Neural crest cell (in vitro differentiated cells): ENCODE results near the gene WSCD2. TPM values are rescaled to one million over a fixed set of nuclear protein-coding genes. Genes with fewer than 3 reads are reported as not detected.
A peak's percentile ranks its signal among the peaks of the same experiment; 100 is the strongest.

Experiments used
- DNase-seq: peaks from one replicate; pipeline ENCODE4 v3.0.0; 2021; ENCODE audit warnings: low read depth, mixed read lengths, low spot score
- H3K27ac Mint-ChIP-seq: one replicate; pipeline ENCODE4 v1.8.0; 2021; ENCODE audit warnings: mild to moderate bottlenecking, mixed read lengths; ENCODE audit not compliant: unreplicated experiment
- H3K27me3 Mint-ChIP-seq: 2 replicates; pipeline ENCODE4 v1.8.0; 2021; ENCODE audit warnings: low read depth, mild to moderate bottlenecking, mixed read lengths
- H3K36me3 Mint-ChIP-seq: 2 replicates; pipeline ENCODE4 v1.8.0; 2021; ENCODE audit warnings: low read depth, mild to moderate bottlenecking, mixed read lengths
- H3K4me1 Mint-ChIP-seq: 2 replicates; pipeline ENCODE4 v1.8.0; 2021; ENCODE audit warnings: mixed read lengths
- H3K4me3 Mint-ChIP-seq: one replicate; pipeline ENCODE4 v1.8.0; 2021; ENCODE audit warnings: mild to moderate bottlenecking, mixed read lengths
- H3K9me3 Mint-ChIP-seq: 2 replicates; pipeline ENCODE4 v1.8.0; 2021; ENCODE audit warnings: mixed read lengths
- CTCF ChIP-seq: fragments of 200-600 bp; sonication (generic); conservative IDR thresholded peaks from 2 replicates; pipeline ENCODE4 v1.5.0; 2021; ENCODE audit warnings: antibody characterized with exemption, mild to moderate bottlenecking
- total RNA-seq: library from RNA; stranded (reverse); gene quantifications from 2 replicates; pipeline ENCODE4 v1.2.1, GENCODE V29; 2021

Gene WSCD2
- total RNA-seq, 1 donor from 2014 or later: 1.4 TPM

DNA sequence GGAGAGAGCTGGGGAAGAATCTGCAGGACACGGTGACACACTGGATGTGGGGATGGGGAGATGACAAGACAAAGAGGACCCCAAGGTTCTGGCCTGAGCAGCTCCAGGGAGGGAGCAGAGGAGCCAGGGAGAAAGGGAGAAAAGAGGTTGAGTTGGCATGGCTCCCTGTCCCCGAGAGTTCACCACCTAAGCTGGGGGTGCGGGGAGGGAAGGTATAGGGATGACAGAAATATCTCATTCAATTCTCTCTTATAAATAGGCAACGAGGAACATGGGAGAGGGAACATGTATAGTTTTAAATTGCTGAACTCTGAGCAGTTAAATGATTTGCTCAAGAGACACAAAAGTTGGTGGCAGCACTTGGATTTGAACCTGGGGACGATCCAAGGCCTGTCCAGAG, 124.9 kb downstream of the WSCD2 start:
- Mint-ChIP-seq H3K4me1 (peaks cover 41% of the 10 kb centered on the region), H3K27me3 (peaks cover 6% of the 10 kb centered on the region), H3K36me3 (no peaks in the 10 kb centered on the region), H3K4me3 (no peak overlapping the region), H3K9me3 (no peaks in the 10 kb centered on the region), H3K27ac (peak overlapping the region; percentile 89)
- no peak for DNase-seq
- no peak for TF ChIP-seq CTCF

DNA sequence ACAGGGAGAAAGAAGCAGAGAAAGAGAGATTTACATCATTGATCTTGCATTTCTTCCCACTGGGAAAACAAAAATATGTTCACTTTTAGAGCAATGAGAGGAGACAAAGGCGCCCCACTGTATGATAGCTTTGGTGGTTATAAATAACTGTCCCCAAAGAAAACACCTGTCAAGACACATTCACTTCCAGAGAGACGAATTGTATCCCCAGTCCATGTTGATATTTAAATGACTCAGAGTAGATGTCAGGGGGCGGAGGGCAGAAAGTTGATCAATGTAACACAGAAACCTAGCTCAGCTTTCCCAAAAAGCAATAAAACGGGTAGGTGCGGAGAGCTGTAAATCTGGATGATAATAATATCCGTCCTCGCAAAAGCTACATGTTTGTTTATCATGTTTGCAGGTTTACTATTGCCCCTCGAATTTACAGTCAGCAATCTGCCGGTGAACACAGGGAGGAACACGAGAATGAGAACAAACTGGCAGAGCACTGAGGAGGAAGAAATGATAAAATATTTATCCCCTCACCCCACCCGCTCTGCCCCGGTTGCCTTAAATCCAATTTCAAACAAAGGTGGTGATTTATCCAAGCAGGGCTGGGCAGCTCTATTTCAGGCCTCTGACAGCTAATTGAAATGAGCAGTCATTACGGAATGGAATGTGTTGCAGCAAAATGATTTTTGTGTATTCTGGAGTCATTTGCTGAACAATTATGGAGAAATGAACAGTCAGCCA, 125.6 kb downstream of the WSCD2 start:
- TF ChIP-seq CTCF: no peak
- Mint-ChIP-seq H3K27me3 (peaks cover 6% of the 10 kb centered on the region), H3K27ac (no peak overlapping the region)

DNA sequence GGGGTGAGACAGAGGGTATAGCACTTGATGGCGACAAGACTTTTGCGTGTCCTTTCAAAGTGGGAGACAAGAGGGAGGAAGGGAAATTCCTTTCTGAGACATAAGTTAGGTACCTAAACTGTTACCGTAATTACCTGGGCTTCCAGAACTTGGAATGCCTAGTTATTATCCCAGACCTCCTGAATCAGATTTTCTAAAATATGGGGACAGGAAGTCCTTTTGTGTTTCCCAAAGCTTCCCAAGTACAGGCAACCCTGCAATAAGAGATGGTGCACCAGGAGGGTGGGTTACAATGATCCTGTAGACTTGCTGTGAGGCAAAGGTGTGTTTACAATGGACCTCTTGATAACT, 126.1 kb downstream of the WSCD2 start:
- no peaks in the 10 kb centered on the region for H3K36me3 Mint-ChIP-seq
- H3K4me1 Mint-ChIP-seq: peaks cover 41% of the 10 kb centered on the region
- no peak overlapping the region for H3K4me3 Mint-ChIP-seq
- H3K9me3 Mint-ChIP-seq: peaks cover 2% of the 10 kb centered on the region
- no peak for DNase-seq
- H3K27ac Mint-ChIP-seq: no peak overlapping the region
- TF ChIP-seq CTCF: no peak
- H3K27me3 Mint-ChIP-seq: peaks cover 6% of the 10 kb centered on the region

More for the DNA sequence above, 125.6 kb downstream of the WSCD2 start:
- Mint-ChIP-seq H3K36me3 (no peaks in the 10 kb centered on the region), H3K4me1 (peaks cover 41% of the 10 kb centered on the region), H3K4me3 (no peak overlapping the region), H3K9me3 (no peaks in the 10 kb centered on the region)
- DNase-seq: no peak

GRCh38 chr12:108257004-108257403, 127.9 kb downstream of the WSCD2 start:
- peaks cover 35% of the 10 kb centered on the region for H3K4me1 Mint-ChIP-seq

GRCh38 chr12:108257610-108258106, 128.6 kb downstream of the WSCD2 start:
- peaks cover 6% of the 10 kb centered on the region for H3K27me3 Mint-ChIP-seq
- H3K4me1 Mint-ChIP-seq: peaks cover 28% of the 10 kb centered on the region
- H3K27ac Mint-ChIP-seq: no peak overlapping the region

More at GRCh38 chr12:108257004-108257403, 127.9 kb downstream of the WSCD2 start:
- H3K27me3 Mint-ChIP-seq: peaks cover 6% of the 10 kb centered on the region
- TF ChIP-seq CTCF: no peak
- DNase-seq: no peak
- no peak overlapping the region for H3K4me3 Mint-ChIP-seq
- H3K27ac Mint-ChIP-seq: no peak overlapping the region
- no peaks in the 10 kb centered on the region for H3K36me3 Mint-ChIP-seq
- peaks cover 8% of the 10 kb centered on the region for H3K9me3 Mint-ChIP-seq

More at GRCh38 chr12:108257610-108258106, 128.6 kb downstream of the WSCD2 start:
- no peak for TF ChIP-seq CTCF
- Mint-ChIP-seq H3K36me3 (no peaks in the 10 kb centered on the region), H3K4me3 (no peak overlapping the region), H3K9me3 (peaks cover 10% of the 10 kb centered on the region)
- DNase-seq: no peak
